HCT116 (cell line): ENCODE measurements around the gene PDYN. TPM values are rescaled to one million over a fixed set of nuclear protein-coding genes. Genes with fewer than 3 reads are reported as not detected.

Experiments used
- ATAC-seq: fragments of 200-7000 bp; cut with Tn5 transposase; 2 replicates; pipeline ENCODE4 v1.9.1; 2020; ENCODE audit warnings: mild to moderate bottlenecking, moderate library complexity
- BruUV-seq: library from RNA; stranded (reverse); fragments of 400-500 nt; replicated peaks from 2 replicates; lab custom pipeline; 2021; lab: Mats Ljungman, UMichigan
- CTCF ChIA-PET: fragments of 300-600 bp; sonication (Branson Sonifier 250); formaldehyde crosslinking; loops from one replicate; lab custom pipeline; 2021; ENCODE audit warnings: antibody characterized with exemption; lab: Charles Lee
- POLR2A ChIA-PET: fragments of 300-600, 350-600 bp; sonication (Branson Sonifier 250); formaldehyde crosslinking; loops from one replicate; lab custom pipeline; 2021; ENCODE audit warnings: antibody characterized with exemption; lab: Charles Lee
- RAD21 ChIA-PET, 2 experiments: fragments of 300-600 bp; sonication (Branson Sonifier 250); formaldehyde crosslinking; loops; one replicate each; lab custom pipeline; 2023; ENCODE audit warnings: low total read pairs in 2 of 2; ENCODE audit not compliant: uncharacterized antibody in 2 of 2, unreplicated experiment in 2 of 2, low non-redundant PET in 1 of 2; lab: Charles Lee
- DNase-seq: peaks from one replicate; pipeline ENCODE4 v3.0.0-alpha.2; 2010; ENCODE audit warnings: low read depth, low spot score
- H2AFZ ChIP-seq: fragments of 200-600 bp; shearing (Covaris generic), sonication (generic); 2 replicates; pipeline ENCODE4 v1.6.1; 2017; ENCODE audit warnings: low read depth, mixed run types, mixed read lengths, antibody characterized with exemption, low read length; ENCODE audit not compliant: poor library complexity, severe bottlenecking
- H3K27ac ChIP-seq: 2 replicates; pipeline ENCODE4 v1.5.1; 2012; ENCODE audit warnings: low read depth, low read length
- H3K27me3 ChIP-seq: fragments of 200-600 bp; sonication (generic); 2 replicates; pipeline ENCODE4 v1.6.1; 2016; ENCODE audit warnings: mixed run types, low read length, mixed read lengths; ENCODE audit not compliant: insufficient read depth
- H3K36me3 ChIP-seq, 2 experiments: fragments of 200-500 bp in 1 of 2; fragments of 200-600 bp in 1 of 2; sonication (Bioruptor generic) in 1 of 2; sonication (generic) in 1 of 2; 2 replicates each; pipeline versions ENCODE4 v1.5.1 to v1.6.1; 2014 to 2016; ENCODE audit warnings: low read length in 2 of 2, inconsistent platforms in 1 of 2, mixed read lengths in 1 of 2, mixed run types in 1 of 2; ENCODE audit not compliant: insufficient read depth in 2 of 2, control insufficient read depth in 1 of 2
- H3K4me1 ChIP-seq, 2 experiments: fragments of 200-600 bp in 1 of 2; sonication (generic) in 1 of 2; 2 replicates each; pipeline versions ENCODE4 v1.5.1 to v1.6.1; 2012 to 2017; ENCODE audit warnings: low read length in 2 of 2, inconsistent platforms in 1 of 2, mild to moderate bottlenecking in 1 of 2, mixed read lengths in 1 of 2, mixed run types in 1 of 2, moderate library complexity in 1 of 2; ENCODE audit not compliant: insufficient read depth in 2 of 2, control insufficient read depth in 1 of 2
- H3K4me2 ChIP-seq: fragments of 200-600 bp; sonication (generic); 2 replicates; pipeline ENCODE4 v1.6.1; 2017; ENCODE audit warnings: mixed run types, low read length, mixed read lengths
- H3K4me3 ChIP-seq, 2 experiments: fragments of 200-600 bp in 1 of 2; sonication (generic) in 1 of 2; replicated peaks in 1 of 2; 2 replicates each; pipeline ENCODE4 v1.5.1; 2011 to 2016; ENCODE audit warnings: low read length in 2 of 2, control low read depth in 1 of 2, low read depth in 1 of 2, mild to moderate bottlenecking in 1 of 2, mixed read lengths in 1 of 2, mixed run types in 1 of 2
- H3K79me2 ChIP-seq: fragments of 200-600 bp; sonication (generic); 2 replicates; pipeline ENCODE4 v1.6.1; 2017; ENCODE audit warnings: mild to moderate bottlenecking, mixed run types, low read length, moderate library complexity, mixed read lengths; ENCODE audit not compliant: insufficient read depth
- H3K9ac ChIP-seq: fragments of 200-600 bp; sonication (generic); 2 replicates; pipeline ENCODE4 v1.6.1; 2016; ENCODE audit warnings: low read length, mixed read lengths
- H3K9me2 ChIP-seq: fragments of 200-600 bp; sonication (generic), shearing (Covaris generic); 2 replicates; pipeline ENCODE4 v1.6.1; 2017; ENCODE audit warnings: mixed run types, mild to moderate bottlenecking, moderate library complexity; ENCODE audit not compliant: insufficient read depth
- H3K9me3 ChIP-seq, 2 experiments: fragments of 200-500 bp in 1 of 2; fragments of 200-600 bp in 1 of 2; sonication (Bioruptor generic) in 1 of 2; sonication (generic) in 1 of 2; 2 replicates each; pipeline ENCODE4 v1.6.1; 2014 to 2017; ENCODE audit warnings: low read length in 2 of 2, mixed read lengths in 2 of 2, inconsistent platforms in 1 of 2, low read depth in 1 of 2, mild to moderate bottlenecking in 1 of 2, mixed run types in 1 of 2, moderate library complexity in 1 of 2; ENCODE audit not compliant: control insufficient read depth in 1 of 2, insufficient read depth in 1 of 2
- H4K20me1 ChIP-seq: fragments of 200-600 bp; sonication (generic), shearing (Covaris generic); 2 replicates; pipeline ENCODE4 v1.6.1; 2017; ENCODE audit warnings: mixed run types, mild to moderate bottlenecking, moderate library complexity; ENCODE audit not compliant: insufficient read depth
- CTCF ChIP-seq, 3 experiments: fragments of 200-600 bp in 1 of 3; sonication (generic) in 1 of 3; IDR thresholded peaks in 2 of 3; conservative IDR thresholded peaks in 1 of 3; 2 replicates each; pipeline ENCODE4 v1.5.1; 2012 to 2017; ENCODE audit warnings: low read depth in 2 of 3, low read length in 2 of 3, antibody characterized with exemption in 1 of 3, borderline replicate concordance in 1 of 3, control low read depth in 1 of 3, mild to moderate bottlenecking in 1 of 3, mixed read lengths in 1 of 3, mixed run types in 1 of 3, moderate library complexity in 1 of 3; ENCODE audit not compliant: insufficient read depth in 1 of 3
- EGR1 ChIP-seq: IDR thresholded peaks from 2 replicates; pipeline ENCODE4 v1.6.1; 2012; ENCODE audit warnings: low read depth
- EZH2 ChIP-seq: fragments of 200-600 bp; sonication (generic); IDR thresholded peaks from 2 replicates; pipeline ENCODE4 v1.6.1; 2017; ENCODE audit warnings: antibody characterized with exemption, mixed run types
- EZH2phosphoT487 ChIP-seq: fragments of 200-600 bp; IDR thresholded peaks from 2 replicates; pipeline ENCODE4 v1.6.1; 2018; ENCODE audit warnings: antibody characterized with exemption, borderline replicate concordance
- JUND ChIP-seq: IDR thresholded peaks from 2 replicates; pipeline ENCODE4 v1.6.1; 2012
- POLR2A ChIP-seq: IDR thresholded peaks from 2 replicates; pipeline ENCODE4 v1.7.0; 2011; ENCODE audit warnings: borderline replicate concordance; ENCODE audit not compliant: insufficient read depth, insufficient read length; ENCODE audit errors: extremely low read depth
- POLR2AphosphoS5 ChIP-seq: IDR thresholded peaks from 2 replicates; pipeline ENCODE4 v1.6.1; 2011; ENCODE audit warnings: mild to moderate bottlenecking, low read depth, low read length, moderate library complexity
- REST ChIP-seq: IDR thresholded peaks from 2 replicates; pipeline ENCODE4 v1.6.1; 2012; ENCODE audit warnings: low read depth
- SP1 ChIP-seq: IDR thresholded peaks from 2 replicates; pipeline ENCODE4 v1.6.1; 2012; ENCODE audit warnings: low read depth
- TCF7L2 ChIP-seq: IDR thresholded peaks from 2 replicates; pipeline ENCODE4 v1.7.0; 2011; ENCODE audit warnings: borderline replicate concordance, inconsistent platforms; ENCODE audit not compliant: insufficient read depth, insufficient read length; ENCODE audit errors: extremely low read depth
- YY1 ChIP-seq: IDR thresholded peaks from 2 replicates; pipeline ENCODE4 v1.6.1; 2011; ENCODE audit warnings: low read length, low read depth, moderate library complexity, mild to moderate bottlenecking; ENCODE audit not compliant: insufficient replicate concordance; ENCODE audit errors: extremely low read depth
- intact Hi-C: fragments of 100-400 bp; cut with micrococcal nuclease; formaldehyde crosslinking; loops from 2 replicates; pipeline ENCODE4 v1.10.0; 2022
- total RNA-seq: library from RNA; stranded (reverse); gene quantifications from one replicate; pipeline ENCODE4 v1.2.1, GENCODE V29; 2021; ENCODE audit not compliant: unreplicated experiment
- TF ChIP-seq, protein P1 (sequence below): IDR thresholded peaks from 2 replicates; pipeline ENCODE4 v1.6.1; 2012
- TF ChIP-seq, protein P2 (sequence below): IDR thresholded peaks from 2 replicates; pipeline ENCODE4 v1.6.1; 2011; ENCODE audit warnings: mild to moderate bottlenecking, low read length, moderate library complexity; ENCODE audit not compliant: insufficient replicate concordance; ENCODE audit errors: extremely low read depth

The PDYN gene
- total RNA-seq, 1 experiment from 2014 or later, result not detected

DNA sequence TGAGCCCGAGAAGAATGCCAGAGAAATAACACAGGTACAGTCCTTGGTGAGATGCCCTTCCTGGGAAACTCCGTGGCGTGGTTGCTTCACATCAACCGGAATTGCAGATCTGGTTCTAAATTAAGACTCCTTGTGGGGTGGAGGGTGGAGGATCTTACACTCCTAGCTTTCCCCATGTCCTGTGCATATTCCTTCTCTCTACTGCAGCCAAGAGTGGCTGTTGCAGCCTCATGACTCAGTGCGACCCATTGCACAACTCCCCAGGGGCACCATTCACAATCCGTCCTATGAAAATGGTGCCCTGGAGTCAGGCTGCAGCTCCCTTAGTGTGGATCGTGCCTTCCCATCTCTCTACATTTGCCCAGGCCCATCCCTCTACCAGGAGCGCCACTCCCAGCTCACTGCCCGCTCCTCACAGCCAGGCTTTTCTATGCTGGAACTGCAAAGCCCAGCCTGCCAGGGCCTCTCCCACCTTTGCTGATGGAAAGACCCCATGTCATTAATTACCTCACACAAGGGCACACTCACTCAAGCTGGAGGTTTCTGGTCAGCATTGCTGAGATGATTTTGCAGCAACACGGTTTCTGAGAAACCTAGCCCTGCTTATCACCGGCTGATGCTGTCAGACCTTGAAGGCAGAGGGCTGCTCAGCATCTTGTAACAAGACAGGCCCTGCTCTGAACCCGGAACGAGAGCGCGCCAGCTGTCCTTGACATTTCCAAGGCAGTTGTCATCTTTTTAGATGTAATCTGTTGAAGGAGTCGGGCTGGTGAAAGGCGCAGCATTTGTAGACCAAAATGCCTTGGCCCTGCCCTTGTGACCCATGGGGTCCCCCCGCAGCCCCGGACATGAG is 58.9 kb downstream of the PDYN start:
- ChIA-PET RAD21 (no interaction called here), CTCF (no interaction called here), POLR2A (no interaction called here)
- Histone ChIP-seq H3K27ac (no peak overlapping the region), H3K36me3 (no peaks in the 10 kb centered on the region; a peak in 1 of 4 replicates), H3K9me3 (no peaks in the 10 kb centered on the region), H3K9ac (no peak overlapping the region), H3K79me2 (no peaks in the 10 kb centered on the region), H4K20me1 (no peaks in the 10 kb centered on the region), H3K4me1 (no peaks in the 10 kb centered on the region), H3K4me3 (no peak overlapping the region), H3K27me3 (no peaks in the 10 kb centered on the region), H3K9me2 (no peaks in the 10 kb centered on the region), H2AFZ (no peak overlapping the region), H3K4me2 (no peak overlapping the region)
- ATAC-seq, result no peak
- intact Hi-C loops, result no loop called here
- DNase-seq, result no peak
- no TSS peak for BruUV-seq
- TF ChIP-seq, protein P1, sequence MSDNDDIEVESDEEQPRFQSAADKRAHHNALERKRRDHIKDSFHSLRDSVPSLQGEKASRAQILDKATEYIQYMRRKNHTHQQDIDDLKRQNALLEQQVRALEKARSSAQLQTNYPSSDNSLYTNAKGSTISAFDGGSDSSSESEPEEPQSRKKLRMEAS, result no peak
- TF ChIP-seq, protein P2, sequence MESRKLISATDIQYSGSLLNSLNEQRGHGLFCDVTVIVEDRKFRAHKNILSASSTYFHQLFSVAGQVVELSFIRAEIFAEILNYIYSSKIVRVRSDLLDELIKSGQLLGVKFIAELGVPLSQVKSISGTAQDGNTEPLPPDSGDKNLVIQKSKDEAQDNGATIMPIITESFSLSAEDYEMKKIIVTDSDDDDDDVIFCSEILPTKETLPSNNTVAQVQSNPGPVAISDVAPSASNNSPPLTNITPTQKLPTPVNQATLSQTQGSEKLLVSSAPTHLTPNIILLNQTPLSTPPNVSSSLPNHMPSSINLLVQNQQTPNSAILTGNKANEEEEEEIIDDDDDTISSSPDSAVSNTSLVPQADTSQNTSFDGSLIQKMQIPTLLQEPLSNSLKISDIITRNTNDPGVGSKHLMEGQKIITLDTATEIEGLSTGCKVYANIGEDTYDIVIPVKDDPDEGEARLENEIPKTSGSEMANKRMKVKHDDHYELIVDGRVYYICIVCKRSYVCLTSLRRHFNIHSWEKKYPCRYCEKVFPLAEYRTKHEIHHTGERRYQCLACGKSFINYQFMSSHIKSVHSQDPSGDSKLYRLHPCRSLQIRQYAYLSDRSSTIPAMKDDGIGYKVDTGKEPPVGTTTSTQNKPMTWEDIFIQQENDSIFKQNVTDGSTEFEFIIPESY, result no peak
- no peak for TF ChIP-seq REST
- TF ChIP-seq YY1, result no peak
- TF ChIP-seq POLR2A, result no peak
- no peak for TF ChIP-seq CTCF (IDR thresholded peaks at IDR 0.05 in 2 of 3, conservative IDR thresholded peaks at IDR 0.05 in 1 of 3; ENCODE audit: borderline replicate concordance in 1 of 3, insufficient read depth in 1 of 3, low read depth in 2 of 3, low read length in 2 of 3)
- no peak for TF ChIP-seq EGR1
- TF ChIP-seq JUND, result no peak
- no peak for TF ChIP-seq POLR2AphosphoS5
- TF ChIP-seq EZH2phosphoT487, result no peak
- TF ChIP-seq EZH2, result no peak
- no peak for TF ChIP-seq SP1
- no peak for TF ChIP-seq TCF7L2
